GM19395 (cell line): Measurements from ENCODE around the gene TNIK.
"Not testable (repeated sequence)": the region's sequence is repeated elsewhere in the genome, so short reads cannot be mapped to it uniquely, and the experiment has no call there.

Experiments used
- ATAC-seq: cut with Tn5 transposase; IDR thresholded peaks from one replicate; pipeline ENCODE4 v1.9.1; 2021; ENCODE audit warnings: mild to moderate bottlenecking, moderate library complexity; ENCODE audit not compliant: unreplicated experiment

Gene TNIK

GRCh38 chr3:171389491-171389890 is 70.7 kb downstream of the TNIK start:
- no peak for ATAC-seq

GRCh38 chr3:171388527-171388926 is 71.7 kb downstream of the TNIK start:
- ATAC-seq = no peak

DNA sequence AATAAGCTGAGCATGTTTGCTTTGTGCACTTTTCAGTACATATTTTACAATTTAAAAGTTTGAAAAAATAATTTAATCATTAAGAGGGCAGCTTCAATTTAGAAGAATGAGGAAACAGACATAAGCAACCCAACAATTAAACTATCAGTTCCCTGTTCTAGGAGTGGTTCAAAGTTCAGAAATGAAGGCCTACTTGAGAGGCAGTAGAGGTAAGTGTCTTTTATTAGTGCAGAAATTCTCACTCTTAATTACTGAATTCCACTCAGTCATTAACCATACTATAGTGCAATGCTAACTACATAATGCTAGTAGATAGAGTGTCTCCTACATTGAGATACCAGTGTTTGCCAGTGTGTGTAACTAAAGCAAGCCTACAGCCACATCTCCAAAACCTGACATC is 73.1 kb downstream of the TNIK start:
- no peak for ATAC-seq

DNA sequence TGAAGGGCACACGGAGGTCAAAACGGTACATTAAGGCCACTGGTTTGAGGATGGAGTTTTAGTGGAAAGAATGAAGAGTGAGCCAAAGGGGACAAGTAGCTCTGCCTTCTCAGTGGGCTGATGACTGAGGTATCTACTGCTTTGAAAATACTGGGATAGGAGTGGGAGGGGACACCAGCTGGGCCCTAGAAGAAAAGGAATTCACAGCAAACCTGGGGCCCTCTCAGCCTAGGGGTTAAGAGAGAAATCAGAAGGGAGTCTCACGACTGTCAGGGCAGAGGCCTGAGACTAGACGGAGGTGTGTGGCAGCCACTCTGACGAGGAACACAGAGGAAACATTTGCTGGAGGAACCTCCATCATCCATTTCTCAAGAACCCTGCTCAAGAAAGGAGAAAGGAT is 75.1 kb downstream of the TNIK start:
- ATAC-seq = no peak

GRCh38 chr3:171384101-171384891 is 75.9 kb downstream of the TNIK start:
- ATAC-seq = no peak

DNA sequence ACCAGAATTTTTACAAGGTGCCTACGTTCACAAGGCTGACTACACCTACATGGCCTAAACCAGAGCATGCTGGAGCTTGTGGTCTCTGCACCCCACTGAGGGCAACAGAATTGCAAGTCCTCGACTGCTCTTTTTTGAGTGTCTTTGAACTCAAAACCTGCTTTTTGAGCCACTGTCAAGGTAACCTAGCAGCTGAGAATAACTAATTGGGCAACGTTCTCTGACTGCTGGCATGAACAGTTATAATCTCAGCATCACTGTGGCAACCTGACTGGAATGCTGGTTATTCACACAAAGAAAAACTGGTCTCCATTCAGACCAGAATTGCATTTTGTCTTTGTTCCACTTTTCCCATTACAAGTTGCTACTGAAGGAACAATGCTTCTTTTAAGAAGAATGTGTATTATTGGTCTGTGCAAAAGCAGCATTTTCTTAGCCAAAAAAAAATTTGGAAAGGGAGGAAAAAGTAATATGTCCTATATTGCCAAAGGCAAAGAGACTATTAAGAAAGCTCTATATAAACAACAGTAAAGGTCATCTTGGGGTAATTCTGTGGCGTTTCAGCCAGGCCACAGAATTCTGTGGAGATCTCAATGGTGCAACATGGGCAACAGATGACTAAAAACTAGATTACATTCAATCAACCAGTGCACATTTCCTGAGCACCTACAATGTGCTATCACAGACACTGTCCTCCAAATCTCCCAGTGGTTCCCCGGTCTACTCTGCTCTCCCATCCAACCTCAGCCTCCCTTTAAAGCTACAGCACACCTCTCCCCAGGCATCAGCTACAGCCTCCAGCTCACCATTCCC is 76.8 kb downstream of the TNIK start:
- no peak for ATAC-seq

DNA sequence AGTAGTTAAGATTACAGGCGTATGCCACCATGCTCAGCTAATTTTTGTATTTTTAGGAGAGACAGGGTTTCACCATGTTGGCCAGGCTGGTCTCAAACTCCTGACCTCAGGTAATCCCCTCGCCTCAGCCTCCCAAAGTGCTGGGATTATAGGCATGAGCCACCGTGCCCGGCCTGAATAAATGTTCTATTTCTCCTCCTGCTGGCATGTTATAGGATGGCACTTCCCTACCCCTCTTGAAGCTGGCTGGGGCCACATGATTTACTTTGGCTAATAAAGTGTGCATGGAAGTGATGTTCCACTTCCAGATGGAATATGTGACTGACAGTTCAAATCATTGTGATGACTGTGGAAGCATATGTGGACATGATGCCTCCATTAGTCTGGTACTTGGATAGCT is 77.9 kb downstream of the TNIK start:
- not testable (repeated sequence) for ATAC-seq

- ATAC-seq = no peak
Measured at GRCh38 chr3:171380711-171381425, 79.3 kb downstream of the TNIK start.

GRCh38 chr3:171379961-171380483 is 80.2 kb downstream of the TNIK start:
- ATAC-seq = no peak

- ATAC-seq = no peak
Measured at GRCh38 chr3:171379281-171379680, 80.9 kb downstream of the TNIK start.

DNA sequence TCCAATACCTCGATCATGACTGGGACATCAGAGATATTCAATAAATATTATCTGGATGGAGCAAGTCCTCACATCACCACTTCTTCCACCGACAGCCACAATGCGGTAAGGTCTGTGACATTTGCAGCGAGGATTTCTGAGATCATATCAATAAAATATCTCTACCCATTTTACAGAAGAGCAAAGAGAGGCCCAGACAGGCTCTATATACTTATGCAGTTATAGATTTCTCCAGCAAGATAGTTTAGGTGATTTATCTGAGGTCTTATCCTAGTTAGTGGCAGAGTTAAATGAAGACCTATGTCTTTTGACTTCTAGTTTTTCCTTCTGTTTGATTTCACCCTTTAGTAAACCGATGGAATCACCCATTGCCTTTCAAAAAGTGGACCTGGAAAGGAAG is 81.6 kb downstream of the TNIK start:
- no peak for ATAC-seq

- no peak for ATAC-seq
Measured at GRCh38 chr3:171377859-171378258, 82.3 kb downstream of the TNIK start.

- ATAC-seq = no peak
Measured at GRCh38 chr3:171376596-171376947, 83.6 kb downstream of the TNIK start.

GRCh38 chr3:171375666-171376595 is 84.3 kb downstream of the TNIK start:
- ATAC-seq = no peak

- no peak for ATAC-seq
Measured at GRCh38 chr3:171374661-171375285, 85.4 kb downstream of the TNIK start.

GRCh38 chr3:171374260-171374659 is 85.9 kb downstream of the TNIK start:
- no peak for ATAC-seq

DNA sequence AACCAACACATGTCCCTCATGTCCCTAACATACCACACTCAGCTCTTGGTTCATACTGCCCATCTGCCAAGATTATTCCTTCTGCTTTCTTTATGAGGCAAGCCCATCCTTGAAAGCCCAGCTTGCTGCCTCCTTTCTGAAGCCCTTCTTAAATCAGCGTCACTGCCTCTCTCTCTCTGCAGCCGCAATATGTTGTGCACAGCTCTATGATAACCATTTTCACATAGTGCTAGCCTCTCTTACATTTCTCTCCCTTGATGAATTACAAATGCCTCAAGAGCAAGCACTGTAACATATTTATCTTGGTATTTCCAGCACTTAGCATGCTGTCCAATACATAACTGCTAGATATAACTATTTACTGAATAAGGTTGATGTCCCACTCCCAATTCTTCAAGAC is 86.5 kb downstream of the TNIK start:
- no peak for ATAC-seq

DNA sequence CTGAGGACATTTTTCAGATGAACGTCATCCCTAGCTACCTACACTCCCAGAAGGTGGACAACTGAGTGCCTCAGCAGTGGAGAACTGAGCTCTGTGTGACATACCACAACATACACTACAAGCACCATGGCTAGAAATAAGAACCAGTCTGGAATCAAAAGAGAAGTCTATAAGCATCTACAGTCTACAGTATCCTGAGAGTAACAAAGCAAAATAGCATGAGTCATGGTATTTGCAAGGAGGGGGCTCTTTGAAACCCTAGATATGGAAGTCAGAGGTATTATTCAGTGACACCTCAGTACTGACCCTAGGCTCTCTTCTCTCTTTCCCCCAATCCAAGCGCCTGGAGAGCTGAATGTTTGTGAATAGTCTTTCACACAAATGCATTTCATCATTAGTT is 87.5 kb downstream of the TNIK start:
- ATAC-seq = no peak

DNA sequence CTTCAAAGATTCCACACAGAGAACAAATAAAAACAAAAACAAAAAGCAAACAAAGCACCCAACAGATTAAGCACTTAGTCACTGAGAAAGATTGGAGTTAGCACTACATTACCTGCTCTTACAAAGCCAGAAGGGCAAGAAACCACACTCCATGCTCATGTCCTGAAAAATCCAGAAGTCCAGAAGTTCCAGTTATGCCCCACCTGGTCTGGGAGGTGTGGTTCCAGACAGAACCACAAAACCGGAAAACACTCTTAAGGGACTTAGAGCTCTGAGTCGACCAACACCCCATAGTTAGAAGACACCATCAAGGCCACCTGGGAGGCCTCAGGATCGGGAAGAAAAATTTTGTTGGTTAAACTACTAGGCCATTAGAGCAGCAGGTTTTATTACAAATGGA is 88.9 kb downstream of the TNIK start:
- ATAC-seq = no peak

DNA sequence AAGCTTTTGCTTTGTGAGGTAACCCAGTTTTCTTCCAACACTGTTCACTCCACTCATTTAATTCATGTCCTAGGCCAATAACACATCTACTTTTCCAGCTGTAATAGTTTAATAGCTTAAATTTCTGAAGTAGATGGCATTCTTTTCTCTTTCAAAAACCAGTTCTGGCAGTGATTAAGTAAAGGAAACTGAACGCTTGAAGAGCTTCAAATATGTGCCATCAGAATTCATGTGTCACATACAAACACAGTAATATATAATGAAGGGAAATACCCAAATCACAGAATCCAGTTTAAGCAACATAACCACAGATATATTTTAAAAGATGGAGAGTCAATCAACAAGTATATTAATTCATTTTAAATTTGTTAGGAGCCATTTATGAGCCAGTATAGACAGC is 91.0 kb downstream of the TNIK start:
- ATAC-seq = no peak
